K562 (cell line): Measurements from ENCODE around the gene SPSB1. TPM values are rescaled to one million over a fixed set of nuclear protein-coding genes. Genes with fewer than 3 reads are reported as not detected.

Experiments
- ATAC-seq: fragments of 200-7000 bp; cut with Tn5 transposase; 3 replicates; pipeline ENCODE4 v1.9.1; 2020; ENCODE audit warnings: moderate library complexity
- Bru-seq: library from RNA; stranded (reverse); fragments of 400-500 nt; gene quantifications from one replicate; lab custom pipeline; 2021; lab: Mats Ljungman, UMichigan
- BruChase-seq, 2 experiments: library from RNA; stranded (reverse); fragments of 400-500 nt; gene quantifications; one replicate each; lab custom pipeline; 2021; lab: Mats Ljungman, UMichigan
- BruUV-seq: library from RNA; stranded (reverse); fragments of 400-500 nt; replicated peaks from 2 replicates; lab custom pipeline; 2021; lab: Mats Ljungman, UMichigan
- CTCF ChIA-PET: fragments of 300-600 bp; formaldehyde crosslinking; extraction: SDS; loops from one replicate; lab custom pipeline; 2021; ENCODE audit warnings: low intra/inter-chr PET ratio; lab: Yijun Ruan, JAX
- POLR2A ChIA-PET: fragments of 300-600, 350-650 bp; sonication (Branson Sonifier 250); formaldehyde crosslinking; extraction: SDS; loops from one replicate; lab custom pipeline; 2021; ENCODE audit warnings: antibody characterized with exemption, inconsistent platforms; lab: Yijun Ruan, JAX
- DNase-seq, 4 experiments: peaks; one replicate each; pipeline versions ENCODE4 v3.0.0 to v3.0.0-alpha.2; 2011 to 2018; ENCODE audit warnings: low spot score in 3 of 4, mixed read lengths in 3 of 4; ENCODE audit errors: extremely low read depth in 1 of 4
- FAIRE-seq: peaks from 2 replicates; lab custom pipeline; 2011; peaks lifted over from hg19 to GRCh38; lab: Jason Lieb, UNC
- H2AFZ ChIP-seq: 2 replicates; pipeline ENCODE4 v1.6.0; 2011; ENCODE audit warnings: low read depth, low read length, control low read depth, inconsistent platforms
- H3K27ac ChIP-seq: fragments of 200-600 bp; 3 replicates; pipeline ENCODE4 v1.8.0; 2011; ENCODE audit warnings: low read depth, mild to moderate bottlenecking, control low read depth, inconsistent platforms, low read length, moderate library complexity, mixed read lengths; ENCODE audit errors: extremely low read depth
- H3K27me3 ChIP-seq, 2 experiments: fragments of 300-600 bp in 1 of 2; 2 replicates in 1 of 2; 3 replicates in 1 of 2; pipeline versions ENCODE4 v1.6.0 to v1.8.0; 2011; ENCODE audit warnings: inconsistent platforms in 2 of 2, low read length in 2 of 2, mild to moderate bottlenecking in 1 of 2, mixed read lengths in 1 of 2, moderate library complexity in 1 of 2; ENCODE audit not compliant: control insufficient read depth in 2 of 2, insufficient read depth in 2 of 2
- H3K36me3 ChIP-seq: fragments of 300-600 bp; 3 replicates; pipeline ENCODE4 v1.8.0; 2011; ENCODE audit warnings: mild to moderate bottlenecking, low read length, inconsistent platforms; ENCODE audit not compliant: control insufficient read depth, insufficient read depth
- H3K4me1 ChIP-seq, 2 experiments: fragments of 200-600 bp in 1 of 2; replicated peaks in 1 of 2; 2 replicates in 1 of 2; 3 replicates in 1 of 2; pipeline versions ENCODE4 v1.5.1 to v1.8.0; 2011; ENCODE audit warnings: inconsistent platforms in 2 of 2, low read length in 2 of 2, mild to moderate bottlenecking in 1 of 2, mixed read lengths in 1 of 2, moderate library complexity in 1 of 2; ENCODE audit not compliant: control insufficient read depth in 2 of 2, insufficient read depth in 2 of 2
- H3K4me2 ChIP-seq: 2 replicates; pipeline ENCODE4 v1.6.1; 2011; ENCODE audit warnings: low read length, control low read depth, inconsistent platforms, mixed read lengths; ENCODE audit not compliant: insufficient read depth
- H3K4me3 ChIP-seq: fragments of 200-600 bp; sonication (generic), shearing (Covaris generic); 2 replicates; pipeline ENCODE4 v1.5.1; 2016; ENCODE audit warnings: control low read depth, inconsistent platforms
- H3K79me2 ChIP-seq: fragments of 200-600 bp; 3 replicates; pipeline ENCODE4 v1.8.0; 2011; ENCODE audit warnings: low read length, inconsistent platforms; ENCODE audit not compliant: control insufficient read depth, insufficient read depth
- H3K9ac ChIP-seq, 2 experiments: 2 replicates each; pipeline versions ENCODE4 v1.6.0 to v1.6.1; 2011; ENCODE audit warnings: low read depth in 2 of 2, low read length in 2 of 2, control low read depth in 1 of 2, inconsistent platforms in 1 of 2, mild to moderate bottlenecking in 1 of 2, mixed read lengths in 1 of 2; ENCODE audit not compliant: insufficient read depth in 1 of 2
- H3K9me1 ChIP-seq: one replicate; pipeline ENCODE4 v1.6.0; 2011; ENCODE audit warnings: inconsistent platforms, mild to moderate bottlenecking, low read length, moderate library complexity; ENCODE audit not compliant: control insufficient read depth, insufficient read depth
- H3K9me3 ChIP-seq: replicated peaks from 2 replicates; pipeline ENCODE4 v1.5.1; 2011; ENCODE audit warnings: low read depth, low read length, inconsistent platforms; ENCODE audit not compliant: control insufficient read depth, insufficient read depth
- H4K20me1 ChIP-seq: replicated peaks from 2 replicates; pipeline ENCODE4 v1.6.1; 2011; ENCODE audit warnings: low read length, inconsistent platforms, mixed read lengths; ENCODE audit not compliant: control insufficient read depth, insufficient read depth
- MYNN ChIP-seq, 2 experiments: sonication (generic); formaldehyde crosslinking in 1 of 2; IDR thresholded peaks; 2 replicates each; pipeline versions ENCODE4 v1.5.0 to v1.6.1; 2016 to 2020; ENCODE audit warnings: antibody characterized with exemption in 1 of 2, missing genetic modification reagents in 1 of 2
- RBFOX2 ChIP-seq: fragments of 200-400 bp; formaldehyde crosslinking; IDR thresholded peaks from 2 replicates; pipeline ENCODE4 v1.6.1; 2017; ENCODE audit warnings: low read depth, mild to moderate bottlenecking, low read length, moderate library complexity
- RREB1 ChIP-seq: fragments of 250-450 bp; sonication (Bioruptor Pico); IDR thresholded peaks from 2 replicates; pipeline ENCODE4 v1.4.0; 2020
- VEZF1 ChIP-seq: fragments of 200-800 bp; sonication (Bioruptor generic); IDR thresholded peaks from 2 replicates; pipeline ENCODE4 v1.6.1; 2017; ENCODE audit warnings: missing genetic modification characterization, missing compliant biosample characterization
- WGBS: fragments of 100-300 bp; shearing (Covaris generic); methylation state at CpG from one replicate; pipeline ENCODE4 v1.1.6; 2016; ENCODE audit warnings: low coverage, mixed read lengths; ENCODE audit not compliant: insufficient coverage; ENCODE audit errors: missing lambda C conversion rate; 5-methylcytosine and 5-hydroxymethylcytosine counted together
- in situ Hi-C: fragments of 300-500 bp; cut with MboI; formaldehyde crosslinking; loops from 4 replicates; pipeline ENCODE4 v1.15.0; 2018; ENCODE audit warnings: inconsistent platforms, mixed read lengths
- intact Hi-C: fragments of 100-400 bp; cut with micrococcal nuclease; formaldehyde crosslinking; loops from 2 replicates; pipeline ENCODE4 v1.14.2; 2022
- long read RNA-seq, 3 experiments: library from polyadenylated mRNA in 2 of 3; library from RNA in 1 of 3; unstranded in 2 of 3; stranded (forward) in 1 of 3; transcript quantifications; one replicate each; pipeline ENCODE4 v2.0.0, GENCODE V29; 2019 to 2022
- polyA minus RNA-seq, 3 experiments: library from RNA; depleted of rRNA, polyadenylated mRNA; stranded (reverse); fragments of >200 nt; gene quantifications; 2 replicates each; pipeline ENCODE4 v1.2.3, GENCODE V29; 2011
- polyA plus RNA-seq, 8 experiments: library from polyadenylated mRNA; depleted of rRNA in 4 of 8; stranded (reverse) in 5 of 8; unstranded in 3 of 8; fragments of >200 nt; fragmentation: Nextera tagmentation in 2 of 8; fragmentation: Illumina TruSeq in 1 of 8; extraction: Ambion mirVana in 2 of 8; extraction: Trizol in 1 of 8; gene quantifications; 2 replicates each; pipeline versions ENCODE4 v1.2.1 to v1.2.3, GENCODE V29; 2011 to 2014; ENCODE audit warnings: inconsistent platforms in 1 of 8, missing spikeins in 1 of 8
- total RNA-seq, 7 experiments: library from RNA; depleted of rRNA in 6 of 7; stranded (reverse); fragments of >200 nt in 6 of 7; fragmentation: Illumina TruSeq in 2 of 7; extraction: Trizol in 2 of 7; gene quantifications; 2 replicates each; pipeline versions ENCODE4 v1.2.1 to v1.2.3, GENCODE V29; 2011 to 2021; ENCODE audit warnings: low replicate concordance in 1 of 7

SPSB1 gene
- total RNA-seq (2011; cell fraction: chromatin; rRNA removed; ENCODE audit: low replicate concordance): not detected in 2 replicates
- 0.33 TPM in 1 of 2 replicates, not detected in the other for total RNA-seq (2011; cell fraction: nucleolus; rRNA removed)
- not detected in 2 replicates for total RNA-seq (2011; cell fraction: nucleoplasm; rRNA removed)
- total RNA-seq (2014; rRNA removed) (0.08 TPM in 1 of 2 replicates, not detected in the other), total RNA-seq (2014; rRNA removed; fragmentation: Illumina TruSeq; extraction: Trizol) (not detected in 2 replicates), total RNA-seq (2015; rRNA removed; fragmentation: Illumina TruSeq; extraction: Trizol) (0.08 TPM in 1 of 2 replicates, not detected in the other), total RNA-seq (2021) (0.22 and 0.35 TPM in 2 replicates), polyA plus RNA-seq (2011; rRNA removed) (0.09 and 0.14 TPM in 2 replicates), polyA plus RNA-seq (2014; fragmentation: Illumina TruSeq; extraction: Trizol) (0.22 TPM in 1 of 2 replicates, not detected in the other), polyA plus RNA-seq (2014; fragmentation: Nextera tagmentation; extraction: Ambion mirVana) (under 1 TPM in 1 of 2 experiments, not detected in 1; 0.06 TPM), polyA plus RNA-seq (2014; rRNA removed) (0.65 TPM in 1 of 2 replicates, not detected in the other), polyA minus RNA-seq (2011; rRNA and poly(A)+ RNA removed) (0.12 TPM in 1 of 2 replicates, not detected in the other), Bru-seq, nascent RNA (percentile 22 among the genes with signal in this experiment), BruChase-seq, experiment 1, labeled RNA remaining after a 2-hour chase (percentile 19 among the genes with signal in this experiment), BruChase-seq, experiment 2, labeled RNA remaining after a 6-hour chase (percentile 16 among the genes with signal in this experiment)
- polyA plus RNA-seq (2011; cell fraction: cytosol; rRNA removed): 0.04 and 0.15 TPM in 2 replicates
- polyA plus RNA-seq (2011; cell fraction: nucleus; rRNA removed): 0.17 TPM in 1 of 2 replicates, not detected in the other
- 0.09 and 0.10 TPM in 2 replicates for polyA plus RNA-seq (2012)
- 0.55 TPM in 1 of 2 replicates, not detected in the other for polyA minus RNA-seq (2011; cell fraction: cytosol; rRNA and poly(A)+ RNA removed)
- polyA minus RNA-seq (2011; cell fraction: nucleus; rRNA and poly(A)+ RNA removed): 0.11 TPM in 1 of 2 replicates, not detected in the other
- long read RNA-seq, experiment 1: 0 reads
- long read RNA-seq, experiment 2: 0 reads
- long read RNA-seq, experiment 3: 0 reads

GRCh38 chr1:9292361-9293240 is at the start of gene SPSB1:
Gene SPSB1 (plus strand): TSS chr1:9292894. CDS start chr1:9355892, 62,998 bp downstream.
- peaks cover 26 to 52% of the 10 kb centered on the region in 2 experiments for H3K27me3 ChIP-seq
- peaks cover 6% of the 10 kb centered on the region; the same call in 1 of the 2 replicates for H3K9me3 ChIP-seq
- CTCF ChIA-PET: interaction anchor here (0.6 to 6.2 kb wide), 2 partner anchors 198 to 1013 kb away, joined by 10 to 57 read pairs; no protein-coding TSS in a partner anchor
- peaks cover 3 to 20% of the 10 kb centered on the region in 2 experiments; a peak in 3 of 5 replicates for H3K4me1 ChIP-seq
- 14% methylated on average over 49 of the region's 119 CpGs for WGBS
- H3K27ac ChIP-seq: no peak within 1 kb of the TSS
- peak within 1 kb of the TSS in 1 of 2 experiments; percentile 81; a peak in 1 of 4 replicates for H3K9ac ChIP-seq
- H3K4me3 ChIP-seq: peak within 1 kb of the TSS; percentile 34
- no peaks in the 10 kb centered on the region for H3K79me2 ChIP-seq
- 0 out of 2 replicates have a peak, but pooled peaks cover 12% of the 10 kb centered on the region for H4K20me1 ChIP-seq
- DNase-seq (peak; percentile 71 to 86 (median 80)), FAIRE-seq (no peak), ATAC-seq (peak; percentile 86)
- intact Hi-C loops (no loop called here), in situ Hi-C loops (no loop called here)
- no peaks in the 10 kb centered on the region for H3K36me3 ChIP-seq
- H3K9me1 ChIP-seq: no peaks in the 10 kb centered on the region
- POLR2A ChIA-PET: no interaction called here
- BruUV-seq: no TSS peak
- H2AFZ ChIP-seq: peak within 1 kb of the TSS; percentile 29; the same call in 1 of the 2 replicates
- H3K4me2 ChIP-seq: peak within 1 kb of the TSS; percentile 66
- TF ChIP-seq RBFOX2: peak; percentile 54
- TF ChIP-seq VEZF1 (CRISPR knock-in tag): peak; percentile 53
- TF ChIP-seq RREB1 (CRISPR knock-in tag): no peak
- no peak for TF ChIP-seq MYNN (IDR thresholded peaks at IDR 0.05)
- no peak for TF ChIP-seq MYNN (CRISPR knock-in tag; IDR thresholded peaks at IDR 0.05)
